ENCODE data around the gene KLF16.

KLF16 gene

DNA sequence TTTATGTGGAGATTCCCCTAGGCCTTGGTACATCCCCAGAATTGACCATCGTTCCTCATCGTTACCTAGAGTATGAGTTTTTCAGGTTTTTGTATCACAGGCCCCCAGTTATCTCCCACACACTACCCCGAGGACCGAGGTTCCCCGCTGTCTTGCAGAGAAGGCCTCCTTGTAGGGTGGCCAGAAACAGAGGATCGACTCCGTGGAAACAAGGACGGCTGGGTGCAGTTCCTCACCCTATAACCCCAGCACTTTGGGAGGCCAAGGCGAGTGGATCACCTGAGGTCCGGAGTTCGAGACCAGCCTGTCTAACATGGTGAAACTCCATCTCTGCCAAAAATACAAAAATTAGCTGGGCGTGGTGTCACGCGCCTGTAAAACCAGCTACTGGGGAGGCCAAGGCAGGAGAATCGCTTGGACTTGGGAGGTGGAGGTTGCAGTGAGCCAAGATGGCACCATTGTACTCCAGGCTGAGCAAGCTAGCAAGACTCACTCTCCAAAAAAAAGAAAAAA is 42.5 kb upstream of the KLF16 start:
- H3K27ac ChIP-seq (ENCODE audit: low read length): no peak overlapping the region
- H4K20me1 ChIP-seq (ENCODE audit: insufficient read depth, low read length): no peaks in the 10 kb centered on the region
- no peak for DNase-seq
- peaks cover 54% of the 10 kb centered on the region for H3K79me2 ChIP-seq (ENCODE audit: low read length)
- H3K27me3 ChIP-seq (replicated peaks; ENCODE audit: insufficient read depth, low read length): no peaks in the 10 kb centered on the region
- peak overlapping the region; percentile 79 for H3K4me2 ChIP-seq (ENCODE audit: low read depth, low read length)
- peaks cover 29% of the 10 kb centered on the region for H3F3A ChIP-seq (ENCODE audit: insufficient read depth, low read length)
- peak overlapping the region; percentile 42; the same call in 1 of the 2 replicates for H2AFZ ChIP-seq (ENCODE audit: low read length)
- TF ChIP-seq, protein P1, sequence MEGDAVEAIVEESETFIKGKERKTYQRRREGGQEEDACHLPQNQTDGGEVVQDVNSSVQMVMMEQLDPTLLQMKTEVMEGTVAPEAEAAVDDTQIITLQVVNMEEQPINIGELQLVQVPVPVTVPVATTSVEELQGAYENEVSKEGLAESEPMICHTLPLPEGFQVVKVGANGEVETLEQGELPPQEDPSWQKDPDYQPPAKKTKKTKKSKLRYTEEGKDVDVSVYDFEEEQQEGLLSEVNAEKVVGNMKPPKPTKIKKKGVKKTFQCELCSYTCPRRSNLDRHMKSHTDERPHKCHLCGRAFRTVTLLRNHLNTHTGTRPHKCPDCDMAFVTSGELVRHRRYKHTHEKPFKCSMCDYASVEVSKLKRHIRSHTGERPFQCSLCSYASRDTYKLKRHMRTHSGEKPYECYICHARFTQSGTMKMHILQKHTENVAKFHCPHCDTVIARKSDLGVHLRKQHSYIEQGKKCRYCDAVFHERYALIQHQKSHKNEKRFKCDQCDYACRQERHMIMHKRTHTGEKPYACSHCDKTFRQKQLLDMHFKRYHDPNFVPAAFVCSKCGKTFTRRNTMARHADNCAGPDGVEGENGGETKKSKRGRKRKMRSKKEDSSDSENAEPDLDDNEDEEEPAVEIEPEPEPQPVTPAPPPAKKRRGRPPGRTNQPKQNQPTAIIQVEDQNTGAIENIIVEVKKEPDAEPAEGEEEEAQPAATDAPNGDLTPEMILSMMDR (IDR thresholded peaks at IDR 0.05; ENCODE audit: low read length): no peak
- TF ChIP-seq EZH2phosphoT487 (IDR thresholded peaks at IDR 0.05; ENCODE audit: low read length) (no peak), EZH2 (optimal IDR thresholded peaks at IDR 0.05; ENCODE audit: low read depth, low read length) (no peak)
- H3K36me3 ChIP-seq (replicated peaks; ENCODE audit: insufficient read depth, low read length): no peaks in the 10 kb centered on the region
- H3K9me3 ChIP-seq (replicated peaks; ENCODE audit: insufficient read depth, low read length): no peaks in the 10 kb centered on the region
- peak overlapping the region; percentile 85 for H3K4me3 ChIP-seq (ENCODE audit: low read length)
- H3K9me2 ChIP-seq (replicated peaks; ENCODE audit: insufficient read depth, low read length): no peaks in the 10 kb centered on the region
- peak overlapping the region; percentile 52 for H3K9ac ChIP-seq (ENCODE audit: low read length)
- peaks cover 25% of the 10 kb centered on the region for H3K4me1 ChIP-seq (ENCODE audit: low read length)

GRCh38 chr19:1905110-1905862 is 41.9 kb upstream of the KLF16 start, which contains the start of the genes ADAT3 and SCAMP4:
Gene ADAT3, plus strand, starts transcription at chr19:1905399. Its CDS starts 6,649 bp downstream, at chr19:1912048.
Gene SCAMP4, plus strand, starts transcription at chr19:1905399. Its CDS starts 9,621 bp downstream, at chr19:1915020.
- no peaks in the 10 kb centered on the region for H3K36me3 ChIP-seq (replicated peaks; ENCODE audit: insufficient read depth, low read length)

DNA sequence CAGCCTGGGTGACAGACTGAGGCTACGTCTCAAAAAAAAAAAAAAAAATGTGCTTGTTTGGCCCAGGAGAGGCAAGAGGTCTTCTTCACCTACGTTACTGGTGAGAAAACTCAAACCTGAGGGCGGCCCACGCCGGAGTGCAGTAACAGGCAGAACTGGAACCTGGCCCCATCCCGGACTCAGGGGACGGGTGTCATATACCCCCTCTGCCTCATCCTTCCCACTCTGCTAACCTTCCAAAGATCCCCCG is 41.4 kb upstream of the KLF16 start:
- Histone ChIP-seq H3K9ac (ENCODE audit: low read length) (peak overlapping the region; percentile 21; the same call in 1 of the 2 replicates), H4K20me1 (ENCODE audit: insufficient read depth, low read length) (no peaks in the 10 kb centered on the region), H3K4me2 (ENCODE audit: low read depth, low read length) (peak overlapping the region; percentile 53), H2AFZ (ENCODE audit: low read length) (peak overlapping the region; percentile 20), H3K36me3 (replicated peaks; ENCODE audit: insufficient read depth, low read length) (no peaks in the 10 kb centered on the region), H3K79me2 (ENCODE audit: low read length) (peaks cover 43% of the 10 kb centered on the region), H3K27me3 (replicated peaks; ENCODE audit: insufficient read depth, low read length) (no peaks in the 10 kb centered on the region), H3K4me3 (ENCODE audit: low read length) (peak overlapping the region; percentile 12), H3K9me3 (replicated peaks; ENCODE audit: insufficient read depth, low read length) (no peaks in the 10 kb centered on the region), H3F3A (ENCODE audit: insufficient read depth, low read length) (peaks cover 29% of the 10 kb centered on the region), H3K9me2 (replicated peaks; ENCODE audit: insufficient read depth, low read length) (no peaks in the 10 kb centered on the region), H3K27ac (ENCODE audit: low read length) (peak overlapping the region; percentile 41; the same call in 1 of the 2 replicates), H3K4me1 (ENCODE audit: low read length) (peaks cover 25% of the 10 kb centered on the region)
- TF ChIP-seq, protein P1 (IDR thresholded peaks at IDR 0.05; ENCODE audit: low read length): no peak
- TF ChIP-seq EZH2phosphoT487 (IDR thresholded peaks at IDR 0.05; ENCODE audit: low read length) (no peak), EZH2 (optimal IDR thresholded peaks at IDR 0.05; ENCODE audit: low read depth, low read length) (no peak)
- DNase-seq: no peak

More at GRCh38 chr19:1905110-1905862, 41.9 kb upstream of the KLF16 start, which contains the start of the genes ADAT3 and SCAMP4:
- TF ChIP-seq EZH2 (optimal IDR thresholded peaks at IDR 0.05; ENCODE audit: low read depth, low read length) (no peak), EZH2phosphoT487 (IDR thresholded peaks at IDR 0.05; ENCODE audit: low read length) (no peak)
- TF ChIP-seq, protein P1 (IDR thresholded peaks at IDR 0.05; ENCODE audit: low read length): no peak
- Histone ChIP-seq H3K9me3 (replicated peaks; ENCODE audit: insufficient read depth, low read length) (no peaks in the 10 kb centered on the region), H3K79me2 (ENCODE audit: low read length) (peaks cover 48% of the 10 kb centered on the region), H2AFZ (ENCODE audit: low read length) (peak within 1 kb of the TSS; percentile 42), H3K9ac (ENCODE audit: low read length) (peak within 1 kb of the TSS; percentile 65), H3K27ac (ENCODE audit: low read length) (peak within 1 kb of the TSS; percentile 41; the same call in 1 of the 2 replicates), H4K20me1 (ENCODE audit: insufficient read depth, low read length) (no peaks in the 10 kb centered on the region), H3K9me2 (replicated peaks; ENCODE audit: insufficient read depth, low read length) (no peaks in the 10 kb centered on the region), H3F3A (ENCODE audit: insufficient read depth, low read length) (peaks cover 29% of the 10 kb centered on the region), H3K4me1 (ENCODE audit: low read length) (peaks cover 25% of the 10 kb centered on the region), H3K4me2 (ENCODE audit: low read depth, low read length) (peak within 1 kb of the TSS; percentile 79), H3K27me3 (replicated peaks; ENCODE audit: insufficient read depth, low read length) (no peaks in the 10 kb centered on the region), H3K4me3 (ENCODE audit: low read length) (peak within 1 kb of the TSS; percentile 85)
- DNase-seq: peak; percentile 100

All from MM.1S (cell line).